PC-9 (cell line): ENCODE data around the gene L3MBTL1. TPM values are rescaled to one million over a fixed set of nuclear protein-coding genes. Genes with fewer than 3 reads are reported as not detected.

Source experiments
- BruUV-seq: library from RNA; stranded (reverse); fragments of 400-500 nt; replicated peaks from 2 replicates; lab custom pipeline; 2021; lab: Mats Ljungman, UMichigan
- CTCF ChIA-PET: fragments of 300-600 bp; sonication (Branson Sonifier 250); formaldehyde crosslinking; loops from one replicate; lab custom pipeline; 2022; ENCODE audit warnings: antibody characterized with exemption; lab: Charles Lee
- POLR2A ChIA-PET: fragments of 300-600 bp; sonication (Branson Sonifier 250); formaldehyde crosslinking; loops from one replicate; lab custom pipeline; 2022; ENCODE audit warnings: antibody characterized with exemption; ENCODE audit not compliant: unreplicated experiment; lab: Charles Lee
- DNase-seq, 2 experiments: peaks; one replicate each; pipeline versions ENCODE4 v3.0.0 to v3.0.0-alpha.2; 2015 to 2022; ENCODE audit warnings: mixed read lengths in 1 of 2
- H2AFZ ChIP-seq: fragments of 200-600 bp; sonication (generic); 2 replicates; pipeline ENCODE4 v1.8.1; 2017; ENCODE audit warnings: antibody characterized with exemption
- H3F3A ChIP-seq: fragments of 200-600 bp; sonication (generic); 2 replicates; pipeline ENCODE4 v1.8.1; 2017; ENCODE audit warnings: antibody characterized with exemption, mild to moderate bottlenecking, low read depth; ENCODE audit not compliant: insufficient read depth
- H3K27ac ChIP-seq: fragments of 200-600 bp; sonication (generic); 2 replicates; pipeline ENCODE4 v1.6.1; 2016; ENCODE audit warnings: mixed run types
- H3K27me3 ChIP-seq: fragments of 200-600 bp; sonication (generic); 2 replicates; pipeline ENCODE4 v1.6.1; 2016; ENCODE audit warnings: low read depth, mixed run types; ENCODE audit not compliant: insufficient read depth
- H3K36me3 ChIP-seq: fragments of 200-600 bp; sonication (generic); 2 replicates; pipeline ENCODE4 v1.6.1; 2016; ENCODE audit warnings: low read depth, mixed run types
- H3K4me1 ChIP-seq: fragments of 200-600 bp; sonication (generic); replicated peaks from 2 replicates; pipeline ENCODE4 v1.6.1; 2016; ENCODE audit warnings: mixed run types; ENCODE audit not compliant: insufficient read depth
- H3K4me2 ChIP-seq: fragments of 200-600 bp; sonication (generic); 2 replicates; pipeline ENCODE4 v1.6.1; 2017; ENCODE audit warnings: mixed run types
- H3K4me3 ChIP-seq: fragments of 200-600 bp; sonication (generic); 2 replicates; pipeline ENCODE4 v1.6.1; 2016; ENCODE audit warnings: mixed run types
- H3K79me2 ChIP-seq: fragments of 200-600 bp; sonication (generic); 2 replicates; pipeline ENCODE4 v1.6.1; 2017; ENCODE audit warnings: low read depth, mixed run types
- H3K9me2 ChIP-seq: fragments of 200-600 bp; sonication (generic); 2 replicates; pipeline ENCODE4 v1.8.1; 2017; ENCODE audit warnings: mild to moderate bottlenecking; ENCODE audit not compliant: insufficient read depth
- H3K9me3 ChIP-seq: fragments of 200-600 bp; sonication (generic); 2 replicates; pipeline ENCODE4 v1.8.1; 2016; ENCODE audit warnings: low read depth; ENCODE audit not compliant: insufficient read depth
- H4K20me1 ChIP-seq: fragments of 200-600 bp; sonication (generic); 2 replicates; pipeline ENCODE4 v1.8.1; 2017; ENCODE audit not compliant: insufficient read depth
- CTCF ChIP-seq: fragments of 200-600 bp; sonication (generic); conservative IDR thresholded peaks from 2 replicates; pipeline ENCODE4 v1.6.1; 2017; ENCODE audit warnings: mixed run types, antibody characterized with exemption, mild to moderate bottlenecking, moderate library complexity
- EZH2 ChIP-seq: fragments of 200-600 bp; sonication (generic); IDR thresholded peaks from 2 replicates; pipeline ENCODE4 v1.8.0; 2017; ENCODE audit warnings: antibody characterized with exemption, low read depth
- intact Hi-C: fragments of 100-400 bp; cut with micrococcal nuclease; formaldehyde crosslinking; loops from one replicate; pipeline ENCODE4 v1.10.0; 2022; ENCODE audit not compliant: unreplicated experiment
- total RNA-seq: library from RNA; stranded (reverse); gene quantifications from 2 replicates; pipeline ENCODE4 v1.2.3, GENCODE V29; 2021

L3MBTL1 gene
- total RNA-seq, 1 experiment from 2014 or later = 34.9 TPM

GRCh38 chr20:43472671-43473380 lies 34.7 kb upstream of the L3MBTL1 start:
- H3K27me3 ChIP-seq = no peaks in the 10 kb centered on the region
- no peaks in the 10 kb centered on the region for H3K79me2 ChIP-seq
- POLR2A ChIA-PET = no interaction called here
- CTCF ChIA-PET = no interaction called here
- H3K36me3 ChIP-seq = no peaks in the 10 kb centered on the region
- H3K4me2 ChIP-seq = no peak overlapping the region
- H3F3A ChIP-seq = peaks cover 27% of the 10 kb centered on the region; the same call in 1 of the 2 replicates
- BruUV-seq = no TSS peak
- H3K4me3 ChIP-seq = no peak overlapping the region
- H4K20me1 ChIP-seq = 0 out of 2 replicates have a peak, but pooled peaks cover 3% of the 10 kb centered on the region
- intact Hi-C loops = no loop called here
- no peaks in the 10 kb centered on the region for H3K4me1 ChIP-seq
- H3K9me3 ChIP-seq = no peaks in the 10 kb centered on the region
- no peak for TF ChIP-seq CTCF
- TF ChIP-seq EZH2 = no peak
- H3K27ac ChIP-seq = no peak overlapping the region
- no peaks in the 10 kb centered on the region for H3K9me2 ChIP-seq
- DNase-seq = no peak
- no peak overlapping the region for H2AFZ ChIP-seq

- Histone ChIP-seq H3K79me2 (no peaks in the 10 kb centered on the region), H3K27ac (no peak overlapping the region), H3K36me3 (no peaks in the 10 kb centered on the region), H3K9me3 (no peaks in the 10 kb centered on the region), H3K4me2 (no peak overlapping the region), H3F3A (peaks cover 26% of the 10 kb centered on the region; the same call in 1 of the 2 replicates), H3K9me2 (no peaks in the 10 kb centered on the region), H3K4me3 (no peak overlapping the region), H3K27me3 (no peaks in the 10 kb centered on the region), H2AFZ (no peak overlapping the region), H3K4me1 (no peaks in the 10 kb centered on the region), H4K20me1 (0 out of 2 replicates have a peak, but pooled peaks cover 3% of the 10 kb centered on the region)
- intact Hi-C loops = no loop called here
- no peak for TF ChIP-seq CTCF
- ChIA-PET POLR2A (no interaction called here), CTCF (no interaction called here)
- BruUV-seq = no TSS peak
- DNase-seq = no peak
These were observed 34.2 kb upstream of the L3MBTL1 start for GRCh38 chr20:43473381-43473704.

- H3K4me2 ChIP-seq = no peak overlapping the region
- intact Hi-C loops = no loop called here
- no peak overlapping the region for H3K4me3 ChIP-seq
- no peaks in the 10 kb centered on the region for H3K9me2 ChIP-seq
- H2AFZ ChIP-seq = no peak overlapping the region
- peaks cover 3% of the 10 kb centered on the region; the same call in 1 of the 2 replicates for H3F3A ChIP-seq
- H3K27me3 ChIP-seq = no peaks in the 10 kb centered on the region
- H4K20me1 ChIP-seq = no peaks in the 10 kb centered on the region
- ChIA-PET CTCF (no interaction called here), POLR2A (no interaction called here)
- H3K36me3 ChIP-seq = no peaks in the 10 kb centered on the region
- H3K4me1 ChIP-seq = no peaks in the 10 kb centered on the region
- TF ChIP-seq EZH2 = no peak
- TF ChIP-seq CTCF = no peak
- no peak overlapping the region for H3K27ac ChIP-seq
- 0 out of 2 replicates have a peak, but pooled peaks cover 6% of the 10 kb centered on the region for H3K9me3 ChIP-seq
- no peaks in the 10 kb centered on the region for H3K79me2 ChIP-seq
- no TSS peak for BruUV-seq
- no peak for DNase-seq
These were observed 30.3 kb upstream of the L3MBTL1 start for GRCh38 chr20:43477193-43477592.
